ENCODE results near the gene ACER2. TPM values are rescaled to one million over a fixed set of nuclear protein-coding genes. Genes with fewer than 3 reads are reported as not detected.
A peak's percentile ranks its signal among the peaks of the same experiment; 100 is the strongest.

Gene ACER2
- total and polyA plus RNA-seq, 12 donors = 0.52 to 8.7 (median 3.6) TPM

GRCh38 chr9:19440376-19440775 lies 31.6 kb downstream of the ACER2 start:
- ATAC-seq = no peak
- WGBS, 2 donors = 95 to 97% methylated on average over 1 of the region's 1 CpG
- Histone ChIP-seq H3K4me1 (peaks cover 0 to 18% (median 3%) of the 10 kb centered on the region in 9 donors), H3K36me3 (peaks cover 0 to 92% (median 5%) of the 10 kb centered on the region in 9 donors), H3K27ac (no peak overlapping the region), H3K4me3 (no peak overlapping the region), H3K9me3 (no peaks in the 10 kb centered on the region), H3K27me3 (no peaks in the 10 kb centered on the region)
- DNase-seq = no peak
- intact Hi-C loops (cut with DNase I) = loop anchor here in 2 of 10 donors (10.0 kb wide), 2 partner anchors 66 to 366 kb away; no protein-coding TSS in a partner anchor
- no peak for TF ChIP-seq CTCF (IDR thresholded peaks at IDR 0.05)

- peak overlapping the region in 8 of 10 donors; percentile 5 to 51 (median 35) for H3K27ac ChIP-seq
- peak in 3 of 8 donors; percentile 37 to 78 (median 55) for ATAC-seq
Measured at GRCh38 chr9:19440823-19441580, 32.2 kb downstream of the ACER2 start.

GRCh38 chr9:19441730-19442129 lies 32.9 kb downstream of the ACER2 start:
- Histone ChIP-seq H3K4me1 (peaks cover 0 to 18% (median 3%) of the 10 kb centered on the region in 9 donors), H3K27me3 (no peaks in the 10 kb centered on the region), H3K27ac (peak overlapping the region in 8 of 10 donors; percentile 5 to 51 (median 35)), H3K4me3 (peak overlapping the region in 3 of 10 donors; percentile 17 to 34 (median 20)), H3K9me3 (no peaks in the 10 kb centered on the region), H3K36me3 (peaks cover 0 to 93% (median 8%) of the 10 kb centered on the region in 9 donors)
- 52 to 64% methylated on average over 4 of the region's 4 CpGs for WGBS, 2 donors
- no peak for TF ChIP-seq CTCF (IDR thresholded peaks at IDR 0.05)
- ATAC-seq = no peak
- DNase-seq = no peak
- intact Hi-C loops (cut with DNase I) = loop anchor here in 2 of 10 donors (10.0 kb wide), 2 partner anchors 67 to 367 kb away; no protein-coding TSS in a partner anchor

More at GRCh38 chr9:19440823-19441580, 32.2 kb downstream of the ACER2 start:
- intact Hi-C loops (cut with DNase I) = loop anchor here in 2 of 10 donors (10.0 kb wide), 2 partner anchors 66 to 366 kb away; no protein-coding TSS in a partner anchor
- peaks cover 0 to 20% (median 3%) of the 10 kb centered on the region in 9 donors for H3K4me1 ChIP-seq
- WGBS, 2 donors = 83 to 88% methylated on average over 5 of the region's 5 CpGs
- no peak for DNase-seq
- peaks cover 0 to 92% (median 4%) of the 10 kb centered on the region in 9 donors for H3K36me3 ChIP-seq
- no peaks in the 10 kb centered on the region for H3K9me3 ChIP-seq
- H3K27me3 ChIP-seq = no peaks in the 10 kb centered on the region
- no peak for TF ChIP-seq CTCF (IDR thresholded peaks at IDR 0.05)
- H3K4me3 ChIP-seq = peak overlapping the region in 2 of 10 donors; percentile 17 to 34

- H3K9me3 ChIP-seq = no peaks in the 10 kb centered on the region
- ATAC-seq (no peak), DNase-seq (no peak)
- H3K4me3 ChIP-seq = no peak overlapping the region
- intact Hi-C loops (cut with DNase I) = loop anchor here in 2 of 10 donors (10.0 kb wide), 2 partner anchors 67 to 367 kb away; no protein-coding TSS in a partner anchor
- H3K27ac ChIP-seq = peak overlapping the region in 4 of 10 donors; percentile 5 to 48 (median 36)
- TF ChIP-seq CTCF (IDR thresholded peaks at IDR 0.05) = no peak
- H3K4me1 ChIP-seq = peaks cover 0 to 17% (median 3%) of the 10 kb centered on the region in 9 donors
- peaks cover 0 to 93% (median 8%) of the 10 kb centered on the region in 9 donors for H3K36me3 ChIP-seq
- 93 to 95% methylated on average over 9 of the region's 9 CpGs for WGBS, 2 donors
- no peaks in the 10 kb centered on the region for H3K27me3 ChIP-seq
Measured at GRCh38 chr9:19442240-19442639, 33.4 kb downstream of the ACER2 start.
